ENCODE measurements around the gene RHPN2. TPM values are rescaled to one million over a fixed set of nuclear protein-coding genes. Genes with fewer than 3 reads are reported as not detected.

The RHPN2 gene
- total and polyA plus RNA-seq, 2 experiments from 2014 or later: 11.7 to 21.7 TPM

GRCh38 chr19:32930567-32930966 lies 134.1 kb downstream of the RHPN2 start:
- peaks cover 3% of the 10 kb centered on the region for H3K36me3 ChIP-seq
- no peaks in the 10 kb centered on the region for H3K4me1 ChIP-seq (ENCODE audit: low read depth)
- no peaks in the 10 kb centered on the region for H3K9me3 ChIP-seq (ENCODE audit: low read depth)
- DNase-seq (ENCODE audit: low read depth in 1 of 2, low spot score in 1 of 2): no peak
- no peak overlapping the region for H3K4me3 ChIP-seq
- no peak overlapping the region for H3K27ac ChIP-seq
- no peak for TF ChIP-seq CTCF (IDR thresholded peaks at IDR 0.05; ENCODE audit: low read depth, low read length)
- no peaks in the 10 kb centered on the region for H3K27me3 ChIP-seq

- Histone ChIP-seq H3K9me3 (ENCODE audit: low read depth) (no peaks in the 10 kb centered on the region), H3K27me3 (no peaks in the 10 kb centered on the region), H3K4me1 (ENCODE audit: low read depth) (no peaks in the 10 kb centered on the region), H3K27ac (no peak overlapping the region), H3K36me3 (peaks cover 3% of the 10 kb centered on the region), H3K4me3 (no peak overlapping the region)
- DNase-seq (ENCODE audit: low read depth in 1 of 2, low spot score in 1 of 2): no peak
- no peak for TF ChIP-seq CTCF (IDR thresholded peaks at IDR 0.05; ENCODE audit: low read depth, low read length)
These were observed 135.9 kb downstream of the RHPN2 start for GRCh38 chr19:32928806-32929205.

Other genes with a start within 250 kb of the RHPN2 start
- gene SLC7A9, start 195.1 kb downstream of the RHPN2 start, total RNA-seq: 0.71 and 0.92 TPM in 2 replicates
- 0.67 TPM in 1 of 2 replicates, not detected in the other for gene SLC7A9, start 195.1 kb downstream of the RHPN2 start, polyA plus RNA-seq
- gene CEP89, start 92.9 kb downstream of the RHPN2 start, total RNA-seq: 13.8 and 20.0 TPM in 2 replicates
- 19.4 and 28.9 TPM in 2 replicates for gene CEP89, start 92.9 kb downstream of the RHPN2 start, polyA plus RNA-seq
- gene FAAP24, start 92.6 kb downstream of the RHPN2 start, total RNA-seq: 2.2 and 2.4 TPM in 2 replicates
- gene FAAP24, start 92.6 kb downstream of the RHPN2 start, polyA plus RNA-seq: 3.1 and 3.3 TPM in 2 replicates
- gene GPATCH1, start 16.3 kb upstream of the RHPN2 start, total RNA-seq: 4.1 and 5.7 TPM in 2 replicates
- 6.4 and 9.4 TPM in 2 replicates for gene GPATCH1, start 16.3 kb upstream of the RHPN2 start, polyA plus RNA-seq
- not detected in 2 replicates for gene WDR88, start 67.2 kb upstream of the RHPN2 start, total RNA-seq
- gene WDR88, start 67.2 kb upstream of the RHPN2 start, polyA plus RNA-seq: 0.78 and 0.79 TPM in 2 replicates
- gene LRP3, start 129.4 kb upstream of the RHPN2 start, total RNA-seq: 38.4 and 51.5 TPM in 2 replicates
- 31.8 and 39.4 TPM in 2 replicates for gene LRP3, start 129.4 kb upstream of the RHPN2 start, polyA plus RNA-seq
- gene SLC7A10, start 161.0 kb upstream of the RHPN2 start, total RNA-seq: not detected in 2 replicates
- 0.86 TPM in 1 of 2 replicates, not detected in the other for gene SLC7A10, start 161.0 kb upstream of the RHPN2 start, polyA plus RNA-seq
- gene CEBPA, start 237.6 kb upstream of the RHPN2 start, total RNA-seq: 6.2 and 6.7 TPM in 2 replicates
- gene CEBPA, start 237.6 kb upstream of the RHPN2 start, polyA plus RNA-seq: 2.4 and 3.2 TPM in 2 replicates